Heart left ventricle (tissue), 13 donors: Measurements from ENCODE around the gene PRPSAP1.

Source experiments
- POLR2A ChIP-seq, 2 donors: fragments of 450-650 bp; IDR thresholded peaks; one replicate each; pipeline ENCODE4 v1.6.1; 2017; ENCODE audit warnings: antibody characterized with exemption in 2 of 2, mild to moderate bottlenecking in 2 of 2, moderate library complexity in 2 of 2
- TF ChIP-seq, protein P1 (sequence below), 12 donors: fragments of 200-600 bp; sonication (generic) in 4 of 12; IDR thresholded peaks; one replicate each; pipeline versions ENCODE4 v1.5.0 to v1.8.0; 2018 to 2022; ENCODE audit warnings: antibody characterized with exemption in 12 of 12, mild to moderate bottlenecking in 5 of 12
- donor health status: ischemic (EF 13 %, LVEDD 7.1; RV severe dilation, severe dysfunction).
- donor health status: DM: no; HTN: yes; CAD: no.
- donor health status: DM: no; HTN: no; CAD: no.
- donor health status: ischemic (EF 25% LVEDD 6.9; RV normal size, moderate dysfunction).
- donor health status: ischemic (EF 25% LVEDD 5.7; RV mildly dilated, moderate dysfunction).
- donor health status: ischemic (EF 35%, LVEDD 5.7; RV mildly dilated, moderate dysfunction).
- donor health status: nonischemic (EF 11% LVEDD 7.7; RV severe dilation, severe dysfunction).
- donor health status: DM: yes; HTN: yes; CAD: no.
- donor health status: PGD.
- donor health status: ischemic (EF 29% LVEDD 5.4; RV normal size, mild dysfunction).
- donor health status: nonischemic (EF 23%, LVEDD 6.1; RV moderate dilation, normal function).

DNA sequence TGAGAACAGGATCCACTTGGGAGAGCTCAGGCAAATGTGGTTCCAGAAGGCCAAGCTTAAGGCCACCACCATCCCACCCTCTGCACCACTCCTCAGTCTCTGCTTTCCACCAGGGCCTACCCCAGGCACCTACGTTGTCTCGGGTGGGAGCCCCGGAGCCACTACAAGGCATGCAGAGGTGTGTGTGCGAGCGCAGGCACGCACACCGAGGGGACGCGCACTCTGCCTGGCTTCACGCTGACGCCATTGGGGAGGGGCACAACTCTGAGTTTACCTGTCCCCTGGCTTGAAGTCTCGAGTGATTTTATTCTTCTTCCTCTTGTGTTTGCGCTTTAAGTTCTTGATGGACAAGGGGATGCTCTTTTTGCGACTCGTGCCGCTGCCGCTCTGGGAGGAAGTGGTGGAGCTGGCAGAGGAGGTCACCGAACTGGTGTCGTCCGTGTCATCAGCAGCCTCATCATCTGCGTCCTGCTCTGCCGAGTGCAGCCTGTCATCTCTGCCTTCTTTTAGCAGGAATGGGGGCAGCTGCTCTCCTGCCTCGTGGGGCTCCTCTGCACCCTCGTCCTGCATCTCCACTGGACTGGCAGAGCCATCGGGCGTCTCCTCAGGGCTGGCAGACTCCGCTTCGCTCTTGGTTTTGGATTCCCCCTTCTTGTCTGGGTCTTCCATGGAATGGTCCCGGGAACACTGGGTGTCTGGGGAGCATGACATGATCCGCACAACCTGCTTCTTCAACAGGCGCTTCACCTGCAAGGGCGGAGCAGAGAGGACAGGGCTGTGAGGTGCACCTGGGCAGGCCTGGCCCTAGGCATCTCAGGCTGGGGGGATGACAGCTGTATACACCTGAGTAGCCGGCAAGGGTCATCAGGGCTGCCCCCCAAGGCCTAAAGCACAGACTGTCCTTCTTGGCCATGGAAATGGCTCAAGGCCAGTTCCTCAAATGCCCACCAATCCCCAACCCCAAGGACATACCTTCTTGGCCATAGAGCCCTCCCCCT is 45.8 kb upstream of the PRPSAP1 start:
- TF ChIP-seq, protein P1, sequence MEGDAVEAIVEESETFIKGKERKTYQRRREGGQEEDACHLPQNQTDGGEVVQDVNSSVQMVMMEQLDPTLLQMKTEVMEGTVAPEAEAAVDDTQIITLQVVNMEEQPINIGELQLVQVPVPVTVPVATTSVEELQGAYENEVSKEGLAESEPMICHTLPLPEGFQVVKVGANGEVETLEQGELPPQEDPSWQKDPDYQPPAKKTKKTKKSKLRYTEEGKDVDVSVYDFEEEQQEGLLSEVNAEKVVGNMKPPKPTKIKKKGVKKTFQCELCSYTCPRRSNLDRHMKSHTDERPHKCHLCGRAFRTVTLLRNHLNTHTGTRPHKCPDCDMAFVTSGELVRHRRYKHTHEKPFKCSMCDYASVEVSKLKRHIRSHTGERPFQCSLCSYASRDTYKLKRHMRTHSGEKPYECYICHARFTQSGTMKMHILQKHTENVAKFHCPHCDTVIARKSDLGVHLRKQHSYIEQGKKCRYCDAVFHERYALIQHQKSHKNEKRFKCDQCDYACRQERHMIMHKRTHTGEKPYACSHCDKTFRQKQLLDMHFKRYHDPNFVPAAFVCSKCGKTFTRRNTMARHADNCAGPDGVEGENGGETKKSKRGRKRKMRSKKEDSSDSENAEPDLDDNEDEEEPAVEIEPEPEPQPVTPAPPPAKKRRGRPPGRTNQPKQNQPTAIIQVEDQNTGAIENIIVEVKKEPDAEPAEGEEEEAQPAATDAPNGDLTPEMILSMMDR (IDR thresholded peaks at IDR 0.05) = no peak
- TF ChIP-seq POLR2A (IDR thresholded peaks at IDR 0.05) = no peak
